Gastrocnemius medialis (tissue), 4 donors: ENCODE data around the gene ZNF579.

ENCODE experiments used
- CTCF ChIP-seq, 5 experiments: fragments of 450-650 bp in 3 of 5; fragments of 200-600 bp in 2 of 5; sonication (generic) in 2 of 5; IDR thresholded peaks in 4 of 5; conservative IDR thresholded peaks in 1 of 5; 1 replicate in 4 of 5; 2 replicates in 1 of 5; pipeline ENCODE4 v1.5.1; 2016 to 2019; ENCODE audit warnings: antibody characterized with exemption in 5 of 5, mild to moderate bottlenecking in 3 of 5, moderate library complexity in 3 of 5
- POLR2A ChIP-seq, 2 donors: fragments of 450-650 bp; IDR thresholded peaks; one replicate each; pipeline ENCODE4 v1.6.1; 2017; ENCODE audit warnings: antibody characterized with exemption in 2 of 2, mild to moderate bottlenecking in 2 of 2, moderate library complexity in 2 of 2

GRCh38 chr19:55541091-55541490, 39.6 kb downstream of the ZNF579 start:
- TF ChIP-seq CTCF (IDR thresholded peaks at IDR 0.05 in 4 of 5, conservative IDR thresholded peaks at IDR 0.05 in 1 of 5) (no peak), POLR2A (IDR thresholded peaks at IDR 0.05) (no peak)
